ENCODE data around the gene HEATR1.
"Not testable (repeated sequence)": the region's sequence is repeated elsewhere in the genome, so short reads cannot be mapped to it uniquely, and the experiment has no call there.

HEATR1 gene

DNA sequence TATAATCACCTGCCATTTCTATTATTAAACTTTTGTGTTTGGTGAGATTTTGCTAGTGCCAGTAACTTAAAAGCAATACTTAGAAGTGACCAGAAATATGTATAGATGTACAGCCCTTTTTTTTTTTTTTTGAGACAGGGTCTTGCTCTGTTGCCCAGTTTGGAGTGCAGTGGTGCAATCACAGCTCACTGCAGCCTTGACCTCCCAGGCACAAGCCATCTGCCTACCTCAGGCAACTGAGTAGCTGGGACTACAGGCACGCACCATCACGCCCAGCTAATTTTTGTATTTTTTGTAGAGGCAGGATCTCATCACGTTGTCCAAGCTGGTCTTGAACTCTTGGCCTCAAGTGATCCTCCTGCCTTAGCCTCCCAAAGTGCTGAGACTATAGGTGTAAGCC lies 23.9 kb downstream of the HEATR1 start:
- not testable (repeated sequence) for H3K4me1 ChIP-seq (ENCODE audit: control insufficient read depth, insufficient read depth, low read length, poor library complexity, severe bottlenecking); H3K4me3 ChIP-seq (ENCODE audit: extremely low read depth, insufficient read depth, low read length, poor library complexity, severe bottlenecking); H3K9me3 ChIP-seq (ENCODE audit: control insufficient read depth, low read length); H3K27ac ChIP-seq (ENCODE audit: low read depth, low read length, severe bottlenecking)
- H3K36me3 ChIP-seq (ENCODE audit: control insufficient read depth, insufficient read depth, low read length) = peaks cover 71% of the 10 kb centered on the region
- 92 to 97% methylated on average over 3 of the region's 3 CpGs for WGBS, 2 experiments (ENCODE audit: insufficient coverage in 2 of 2)

DNA sequence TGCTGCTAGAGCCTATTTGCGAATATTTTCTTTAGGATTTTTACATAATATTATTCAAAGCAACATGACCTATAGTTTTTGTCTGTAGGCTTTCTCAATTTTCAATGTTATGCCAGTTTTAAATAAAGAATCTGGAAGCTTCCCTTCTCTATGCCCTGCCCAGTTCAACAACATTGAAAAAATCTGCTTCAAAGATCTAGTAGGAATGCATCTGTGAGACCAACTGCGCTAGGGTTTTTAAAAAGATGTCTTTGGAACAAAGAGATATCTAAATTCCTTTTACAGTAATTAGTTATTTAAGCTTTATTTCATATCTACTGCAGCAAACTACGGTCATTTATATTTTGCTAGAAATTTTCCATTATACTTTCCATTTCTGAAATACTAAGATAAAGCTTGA lies 25.7 kb downstream of the HEATR1 start:
- peaks cover 4% of the 10 kb centered on the region for H3K4me1 ChIP-seq (ENCODE audit: control insufficient read depth, insufficient read depth, low read length, poor library complexity, severe bottlenecking)
- H3K36me3 ChIP-seq (ENCODE audit: control insufficient read depth, insufficient read depth, low read length) = peaks cover 75% of the 10 kb centered on the region
- no peaks in the 10 kb centered on the region for H3K9me3 ChIP-seq (ENCODE audit: control insufficient read depth, low read length)
- H3K27ac ChIP-seq (ENCODE audit: low read depth, low read length, severe bottlenecking) = no peak overlapping the region
- WGBS, 2 experiments (ENCODE audit: insufficient coverage in 2 of 2) = 100% methylated on average over 1 of the region's 3 CpGs; no CpG with 5 or more reads in 1 of the 2 experiments
- no peak overlapping the region for H3K4me3 ChIP-seq (ENCODE audit: extremely low read depth, insufficient read depth, low read length, poor library complexity, severe bottlenecking)

DNA sequence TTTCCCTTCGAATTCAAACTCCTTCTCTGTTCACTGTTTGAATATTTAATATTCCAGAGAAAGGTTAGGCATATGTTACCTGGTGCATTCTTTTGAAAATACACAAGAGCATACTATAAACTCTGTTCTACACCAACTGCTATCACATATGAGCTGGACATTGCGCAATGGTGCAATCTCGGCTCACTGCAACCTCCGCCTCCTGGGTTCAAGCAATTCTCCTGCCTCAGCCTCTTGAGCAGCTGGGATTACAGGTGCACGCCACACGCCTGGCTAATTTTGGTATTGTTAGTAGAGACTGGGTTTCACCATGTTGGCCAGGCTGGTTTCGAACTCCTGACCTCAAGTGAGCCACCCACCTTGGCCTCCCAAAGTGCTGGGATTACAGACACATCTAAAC lies 27.3 kb downstream of the HEATR1 start:
- H3K4me3 ChIP-seq (ENCODE audit: extremely low read depth, insufficient read depth, low read length, poor library complexity, severe bottlenecking); H3K27ac ChIP-seq (ENCODE audit: low read depth, low read length, severe bottlenecking); H3K4me1 ChIP-seq (ENCODE audit: control insufficient read depth, insufficient read depth, low read length, poor library complexity, severe bottlenecking); H3K9me3 ChIP-seq (ENCODE audit: control insufficient read depth, low read length): not testable (repeated sequence)
- WGBS, 2 experiments (ENCODE audit: insufficient coverage in 2 of 2) = 80 to 83% methylated on average over 3 to 6 of the region's 7 CpGs
- peaks cover 73% of the 10 kb centered on the region for H3K36me3 ChIP-seq (ENCODE audit: control insufficient read depth, insufficient read depth, low read length)

DNA sequence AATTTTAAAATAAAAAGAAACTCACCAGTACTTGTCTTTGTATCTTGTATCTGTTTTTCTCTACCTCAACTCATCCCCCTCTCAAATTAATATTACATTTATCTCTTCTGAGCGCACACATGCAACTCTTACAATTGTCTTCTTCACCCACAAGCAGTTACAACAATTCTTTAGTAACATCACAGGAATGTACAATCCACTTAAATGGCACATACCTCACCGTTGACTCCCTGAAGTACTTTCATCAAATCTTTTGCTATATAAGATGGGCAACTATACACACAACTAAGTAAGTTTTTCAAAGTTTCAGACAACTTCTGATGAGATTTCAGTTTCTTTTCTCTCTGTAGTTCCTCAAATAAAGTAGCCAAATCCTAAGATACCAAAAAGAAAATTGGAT lies 28.3 kb downstream of the HEATR1 start:
- Histone ChIP-seq H3K9me3 (ENCODE audit: control insufficient read depth, low read length) (no peaks in the 10 kb centered on the region), H3K4me1 (ENCODE audit: control insufficient read depth, insufficient read depth, low read length, poor library complexity, severe bottlenecking) (peaks cover 4% of the 10 kb centered on the region), H3K27ac (ENCODE audit: low read depth, low read length, severe bottlenecking) (no peak overlapping the region), H3K4me3 (ENCODE audit: extremely low read depth, insufficient read depth, low read length, poor library complexity, severe bottlenecking) (no peak overlapping the region), H3K36me3 (ENCODE audit: control insufficient read depth, insufficient read depth, low read length) (peaks cover 73% of the 10 kb centered on the region)
- WGBS, 2 experiments (ENCODE audit: insufficient coverage in 2 of 2) = 42 to 50% methylated on average over 2 of the region's 2 CpGs

GRCh38 chr1:236575523-236575922 lies 28.8 kb downstream of the HEATR1 start:
- H3K27ac ChIP-seq (ENCODE audit: low read depth, low read length, severe bottlenecking) = no peak overlapping the region
- no peaks in the 10 kb centered on the region for H3K9me3 ChIP-seq (ENCODE audit: control insufficient read depth, low read length)
- H3K36me3 ChIP-seq (ENCODE audit: control insufficient read depth, insufficient read depth, low read length) = peaks cover 75% of the 10 kb centered on the region
- no CpG with 5 or more reads among the region's 3 CpGs for whole genome bisulfite sequencing, 2 experiments (ENCODE audit: insufficient coverage in 2 of 2)
- H3K4me3 ChIP-seq (ENCODE audit: extremely low read depth, insufficient read depth, low read length, poor library complexity, severe bottlenecking) = no peak overlapping the region
- peaks cover 4% of the 10 kb centered on the region for H3K4me1 ChIP-seq (ENCODE audit: control insufficient read depth, insufficient read depth, low read length, poor library complexity, severe bottlenecking)

DNA sequence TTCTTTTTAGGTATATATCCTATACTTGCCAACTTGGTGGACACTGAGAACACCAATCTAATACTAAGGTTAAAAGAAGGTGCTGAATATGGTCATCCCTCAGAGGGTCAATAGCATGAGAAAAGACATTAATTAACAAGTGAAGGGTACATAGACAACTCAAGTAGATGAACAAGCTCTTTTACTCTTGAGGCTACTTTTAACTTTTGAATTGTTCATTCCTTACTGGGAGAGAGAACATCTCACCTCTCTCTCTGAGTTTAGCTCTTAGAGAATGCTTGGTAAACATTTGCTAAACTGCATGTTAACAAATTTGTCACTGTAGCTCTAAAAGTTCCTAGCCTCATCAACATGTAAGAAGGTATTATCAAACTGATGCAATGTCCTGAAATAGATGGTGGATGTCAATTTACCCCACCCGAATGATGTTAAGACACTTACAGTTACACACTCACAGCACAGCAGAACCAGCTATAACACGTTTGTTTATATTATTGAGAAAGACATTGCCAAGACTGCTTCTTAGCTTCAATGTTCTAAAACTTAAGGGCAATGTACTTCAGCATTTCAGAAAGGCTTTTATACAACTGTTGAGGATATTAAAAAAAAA lies 35.9 kb downstream of the HEATR1 start:
- Histone ChIP-seq H3K27ac (ENCODE audit: low read depth, low read length, severe bottlenecking) (no peak overlapping the region), H3K9me3 (ENCODE audit: control insufficient read depth, low read length) (no peaks in the 10 kb centered on the region), H3K36me3 (ENCODE audit: control insufficient read depth, insufficient read depth, low read length) (peaks cover 89% of the 10 kb centered on the region), H3K4me1 (ENCODE audit: control insufficient read depth, insufficient read depth, low read length, poor library complexity, severe bottlenecking) (peaks cover 17% of the 10 kb centered on the region), H3K4me3 (ENCODE audit: extremely low read depth, insufficient read depth, low read length, poor library complexity, severe bottlenecking) (no peak overlapping the region)
- no CpG with 5 or more reads among the region's 2 CpGs for WGBS, 2 experiments (ENCODE audit: insufficient coverage in 2 of 2)

DNA sequence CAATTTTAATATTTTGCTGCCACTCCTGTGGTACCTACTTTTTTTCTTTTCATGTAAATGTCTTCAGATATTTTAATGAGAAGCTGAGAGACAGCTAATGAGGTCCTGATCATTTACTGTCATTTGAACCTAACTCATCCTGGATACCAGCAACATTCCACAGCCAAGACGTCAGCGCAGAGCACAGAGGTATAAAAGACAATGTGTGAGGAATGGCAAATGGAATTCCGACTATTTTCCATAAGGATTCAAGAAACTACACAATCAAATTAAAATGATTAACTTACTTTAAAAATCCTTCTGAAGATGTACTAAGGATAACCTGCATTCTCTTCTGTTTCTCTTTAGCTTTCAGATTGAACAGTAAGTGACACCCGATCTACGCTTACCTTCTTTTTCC lies 38.8 kb downstream of the HEATR1 start:
- Histone ChIP-seq H3K4me1 (ENCODE audit: control insufficient read depth, insufficient read depth, low read length, poor library complexity, severe bottlenecking) (peaks cover 17% of the 10 kb centered on the region), H3K36me3 (ENCODE audit: control insufficient read depth, insufficient read depth, low read length) (peaks cover 84% of the 10 kb centered on the region), H3K4me3 (ENCODE audit: extremely low read depth, insufficient read depth, low read length, poor library complexity, severe bottlenecking) (no peak overlapping the region), H3K27ac (ENCODE audit: low read depth, low read length, severe bottlenecking) (peak overlapping the region; percentile 1), H3K9me3 (ENCODE audit: control insufficient read depth, low read length) (no peaks in the 10 kb centered on the region)
- no CpG with 5 or more reads among the region's 5 CpGs for WGBS, 2 experiments (ENCODE audit: insufficient coverage in 2 of 2)

GRCh38 chr1:236561976-236562375 lies 42.3 kb downstream of the HEATR1 start:
- H3K36me3 ChIP-seq (ENCODE audit: control insufficient read depth, insufficient read depth, low read length) = peaks cover 89% of the 10 kb centered on the region
- WGBS, 2 experiments (ENCODE audit: insufficient coverage in 2 of 2) = 100% methylated on average over 1 to 2 of the region's 2 CpGs

GRCh38 chr1:236560213-236560771 lies 44.0 kb downstream of the HEATR1 start:
- H3K4me1 ChIP-seq (ENCODE audit: control insufficient read depth, insufficient read depth, low read length, poor library complexity, severe bottlenecking) = peaks cover 2% of the 10 kb centered on the region
- H3K36me3 ChIP-seq (ENCODE audit: control insufficient read depth, insufficient read depth, low read length) = peaks cover 90% of the 10 kb centered on the region
- 80 to 86% methylated on average over 5 of the region's 7 CpGs for WGBS, 2 experiments (ENCODE audit: insufficient coverage in 2 of 2)
- no peaks in the 10 kb centered on the region for H3K9me3 ChIP-seq (ENCODE audit: control insufficient read depth, low read length)
- H3K27ac ChIP-seq (ENCODE audit: low read depth, low read length, severe bottlenecking) = no peak overlapping the region
- no peak overlapping the region for H3K4me3 ChIP-seq (ENCODE audit: extremely low read depth, insufficient read depth, low read length, poor library complexity, severe bottlenecking)

More at GRCh38 chr1:236561976-236562375, 42.3 kb downstream of the HEATR1 start:
- Histone ChIP-seq H3K9me3 (ENCODE audit: control insufficient read depth, low read length) (no peaks in the 10 kb centered on the region), H3K4me1 (ENCODE audit: control insufficient read depth, insufficient read depth, low read length, poor library complexity, severe bottlenecking) (peaks cover 17% of the 10 kb centered on the region), H3K27ac (ENCODE audit: low read depth, low read length, severe bottlenecking) (no peak overlapping the region), H3K4me3 (ENCODE audit: extremely low read depth, insufficient read depth, low read length, poor library complexity, severe bottlenecking) (no peak overlapping the region)

- no peaks in the 10 kb centered on the region for H3K9me3 ChIP-seq (ENCODE audit: control insufficient read depth, low read length)
- H3K4me1 ChIP-seq (ENCODE audit: control insufficient read depth, insufficient read depth, low read length, poor library complexity, severe bottlenecking) = no peaks in the 10 kb centered on the region
- H3K4me3 ChIP-seq (ENCODE audit: extremely low read depth, insufficient read depth, low read length, poor library complexity, severe bottlenecking) = no peak overlapping the region
- H3K27ac ChIP-seq (ENCODE audit: low read depth, low read length, severe bottlenecking) = no peak overlapping the region
- WGBS, 2 experiments (ENCODE audit: insufficient coverage in 2 of 2) = 100% methylated on average over 1 to 3 of the region's 3 CpGs
- peaks cover 90% of the 10 kb centered on the region for H3K36me3 ChIP-seq (ENCODE audit: control insufficient read depth, insufficient read depth, low read length)
Observed at GRCh38 chr1:236558846-236559245, 45.5 kb downstream of the HEATR1 start.

DNA sequence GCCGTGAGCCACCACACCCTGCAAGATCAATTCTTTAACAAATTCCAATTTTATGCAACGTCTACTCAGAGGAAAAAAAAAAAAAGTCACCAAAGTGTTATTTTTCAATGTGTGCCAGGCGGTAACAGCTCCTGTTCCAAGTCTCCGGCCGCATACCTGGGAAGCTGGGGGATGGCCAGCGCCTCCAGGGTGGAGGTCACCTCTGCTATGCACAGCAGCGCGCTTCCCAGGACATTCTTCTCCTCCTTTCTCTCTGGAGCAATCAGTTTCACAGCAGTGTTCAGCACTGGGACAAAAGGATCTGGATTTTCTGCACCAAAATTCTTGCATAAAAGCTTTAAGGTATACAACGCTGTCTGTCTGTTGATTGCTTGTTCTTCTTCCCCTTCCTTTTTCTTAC lies 46.2 kb downstream of the HEATR1 start:
- no peak overlapping the region for H3K27ac ChIP-seq (ENCODE audit: low read depth, low read length, severe bottlenecking)
- no peaks in the 10 kb centered on the region for H3K9me3 ChIP-seq (ENCODE audit: control insufficient read depth, low read length)
- H3K4me3 ChIP-seq (ENCODE audit: extremely low read depth, insufficient read depth, low read length, poor library complexity, severe bottlenecking) = no peak overlapping the region
- H3K4me1 ChIP-seq (ENCODE audit: control insufficient read depth, insufficient read depth, low read length, poor library complexity, severe bottlenecking) = no peaks in the 10 kb centered on the region
- 94 to 100% methylated on average over 6 to 8 of the region's 9 CpGs for WGBS, 2 experiments (ENCODE audit: insufficient coverage in 2 of 2)
- peaks cover 91% of the 10 kb centered on the region for H3K36me3 ChIP-seq (ENCODE audit: control insufficient read depth, insufficient read depth, low read length)
